ENCODE measurements around the gene LYVE1.

- TF ChIP-seq CTCF (IDR thresholded peaks at IDR 0.05), result no peak
- TF ChIP-seq FOXJ3 (CRISPR knock-in tag; IDR thresholded peaks at IDR 0.05), result no peak
- no peak for TF ChIP-seq POLR2AphosphoS5 (IDR thresholded peaks at IDR 0.05; ENCODE audit: low read depth, low read length)
- TF ChIP-seq YY1 (IDR thresholded peaks at IDR 0.05; ENCODE audit: low read depth), result no peak
- no peak for TF ChIP-seq SMC3 (IDR thresholded peaks at IDR 0.05; ENCODE audit: low read depth, low read length)
- no peak for TF ChIP-seq EZH2phosphoT487 (IDR thresholded peaks at IDR 0.05; ENCODE audit: borderline replicate concordance, low read depth)
- no peak for TF ChIP-seq GABPA (IDR thresholded peaks at IDR 0.05; ENCODE audit: low read depth)
Observed at GRCh38 chr11:10600570-10601248, 32.2 kb upstream of the LYVE1 start.
